Suprapubic skin (tissue), 3 donors: ENCODE data around the gene POLG.

ENCODE experiments used
- POLR2A ChIP-seq, 2 donors: fragments of 450-650 bp; IDR thresholded peaks; one replicate each; pipeline ENCODE4 v1.6.1; 2017; ENCODE audit warnings: antibody characterized with exemption in 2 of 2, mild to moderate bottlenecking in 2 of 2, moderate library complexity in 2 of 2
- TF ChIP-seq, protein P1 (sequence below), 2 donors: fragments of 200-600 bp in 1 of 2; fragments of 450-650 bp in 1 of 2; sonication (generic) in 1 of 2; IDR thresholded peaks; one replicate each; pipeline ENCODE4 v1.5.1; 2016 to 2019; ENCODE audit warnings: antibody characterized with exemption in 2 of 2, mild to moderate bottlenecking in 1 of 2, moderate library complexity in 1 of 2

DNA sequence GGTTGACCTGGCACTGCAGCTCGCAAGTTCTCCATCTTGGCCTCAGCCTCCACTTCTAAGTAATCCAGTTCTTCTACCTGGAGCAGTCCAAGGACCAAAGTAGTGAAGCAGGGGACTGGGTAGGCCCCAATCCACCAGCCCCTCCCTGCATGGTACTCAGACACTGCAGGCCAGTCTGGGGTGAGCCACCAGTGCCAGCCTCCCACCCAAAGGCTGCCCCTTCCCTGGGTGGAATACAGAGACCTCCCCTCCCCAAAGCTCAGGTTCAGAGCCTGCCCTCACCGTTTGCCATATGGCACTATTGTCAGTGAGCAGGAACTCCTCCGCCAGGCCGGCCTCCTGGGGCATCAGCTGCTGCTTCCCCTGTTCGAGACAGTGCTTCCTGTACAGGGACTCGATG lies 10.8 kb downstream of the POLG start:
- TF ChIP-seq, protein P1, sequence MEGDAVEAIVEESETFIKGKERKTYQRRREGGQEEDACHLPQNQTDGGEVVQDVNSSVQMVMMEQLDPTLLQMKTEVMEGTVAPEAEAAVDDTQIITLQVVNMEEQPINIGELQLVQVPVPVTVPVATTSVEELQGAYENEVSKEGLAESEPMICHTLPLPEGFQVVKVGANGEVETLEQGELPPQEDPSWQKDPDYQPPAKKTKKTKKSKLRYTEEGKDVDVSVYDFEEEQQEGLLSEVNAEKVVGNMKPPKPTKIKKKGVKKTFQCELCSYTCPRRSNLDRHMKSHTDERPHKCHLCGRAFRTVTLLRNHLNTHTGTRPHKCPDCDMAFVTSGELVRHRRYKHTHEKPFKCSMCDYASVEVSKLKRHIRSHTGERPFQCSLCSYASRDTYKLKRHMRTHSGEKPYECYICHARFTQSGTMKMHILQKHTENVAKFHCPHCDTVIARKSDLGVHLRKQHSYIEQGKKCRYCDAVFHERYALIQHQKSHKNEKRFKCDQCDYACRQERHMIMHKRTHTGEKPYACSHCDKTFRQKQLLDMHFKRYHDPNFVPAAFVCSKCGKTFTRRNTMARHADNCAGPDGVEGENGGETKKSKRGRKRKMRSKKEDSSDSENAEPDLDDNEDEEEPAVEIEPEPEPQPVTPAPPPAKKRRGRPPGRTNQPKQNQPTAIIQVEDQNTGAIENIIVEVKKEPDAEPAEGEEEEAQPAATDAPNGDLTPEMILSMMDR (IDR thresholded peaks at IDR 0.05) = no peak
- TF ChIP-seq POLR2A (IDR thresholded peaks at IDR 0.05) = no peak
